Prostate gland (tissue), 2 donors: ENCODE measurements around the gene ZHX3.

Source experiments
- POLR2A ChIP-seq: fragments of 450-650 bp; IDR thresholded peaks from one replicate; pipeline ENCODE4 v1.6.1; 2016; ENCODE audit warnings: antibody characterized with exemption, mild to moderate bottlenecking
- POLR2AphosphoS5 ChIP-seq: sonication (generic); formaldehyde crosslinking; IDR thresholded peaks from one replicate; pipeline ENCODE4 v1.6.1; 2017; ENCODE audit warnings: antibody characterized with exemption
- TF ChIP-seq, protein P1 (sequence below), 4 experiments: fragments of 200-600 bp in 2 of 4; fragments of 450-650 bp in 2 of 4; sonication (generic) in 2 of 4; IDR thresholded peaks; 1 replicate in 3 of 4; 2 replicates in 1 of 4; pipeline ENCODE4 v1.5.1; 2016 to 2019; ENCODE audit warnings: antibody characterized with exemption in 4 of 4, mild to moderate bottlenecking in 2 of 4, moderate library complexity in 2 of 4

- TF ChIP-seq, protein P1, sequence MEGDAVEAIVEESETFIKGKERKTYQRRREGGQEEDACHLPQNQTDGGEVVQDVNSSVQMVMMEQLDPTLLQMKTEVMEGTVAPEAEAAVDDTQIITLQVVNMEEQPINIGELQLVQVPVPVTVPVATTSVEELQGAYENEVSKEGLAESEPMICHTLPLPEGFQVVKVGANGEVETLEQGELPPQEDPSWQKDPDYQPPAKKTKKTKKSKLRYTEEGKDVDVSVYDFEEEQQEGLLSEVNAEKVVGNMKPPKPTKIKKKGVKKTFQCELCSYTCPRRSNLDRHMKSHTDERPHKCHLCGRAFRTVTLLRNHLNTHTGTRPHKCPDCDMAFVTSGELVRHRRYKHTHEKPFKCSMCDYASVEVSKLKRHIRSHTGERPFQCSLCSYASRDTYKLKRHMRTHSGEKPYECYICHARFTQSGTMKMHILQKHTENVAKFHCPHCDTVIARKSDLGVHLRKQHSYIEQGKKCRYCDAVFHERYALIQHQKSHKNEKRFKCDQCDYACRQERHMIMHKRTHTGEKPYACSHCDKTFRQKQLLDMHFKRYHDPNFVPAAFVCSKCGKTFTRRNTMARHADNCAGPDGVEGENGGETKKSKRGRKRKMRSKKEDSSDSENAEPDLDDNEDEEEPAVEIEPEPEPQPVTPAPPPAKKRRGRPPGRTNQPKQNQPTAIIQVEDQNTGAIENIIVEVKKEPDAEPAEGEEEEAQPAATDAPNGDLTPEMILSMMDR (IDR thresholded peaks at IDR 0.05), result no peak
- TF ChIP-seq POLR2AphosphoS5 (no peak), POLR2A (no peak)
Measured at GRCh38 chr20:41141153-41141815, 176.2 kb downstream of the ZHX3 start.
